Activated gamma-delta T cell treated with Interleukin-2 at 50 U/mL for 16 hours (primary cell): ENCODE data around the gene ZNF605.
A peak's percentile ranks its signal among the peaks of the same experiment; 100 is the strongest.
"Not testable (repeated sequence)": the region's sequence is repeated elsewhere in the genome, so short reads cannot be mapped to it uniquely, and the experiment has no call there.

Experiments used
- DNase-seq: peaks from one replicate; pipeline ENCODE4 v3.0.0-alpha.2; 2020

The ZNF605 gene

GRCh38 chr12:132948146-132949066 lies 7.7 kb downstream of the ZNF605 start:
- no peak for DNase-seq

- no peak for DNase-seq
Observed at GRCh38 chr12:132946246-132946820, 9.8 kb downstream of the ZNF605 start.

GRCh38 chr12:132945806-132946205 lies 10.3 kb downstream of the ZNF605 start:
- DNase-seq = no peak

GRCh38 chr12:132942611-132943010 lies 13.5 kb downstream of the ZNF605 start:
- no peak for DNase-seq

GRCh38 chr12:132941336-132941954 lies 14.7 kb downstream of the ZNF605 start:
- no peak for DNase-seq

GRCh38 chr12:132940071-132940719 lies 15.9 kb downstream of the ZNF605 start:
- no peak for DNase-seq

DNA sequence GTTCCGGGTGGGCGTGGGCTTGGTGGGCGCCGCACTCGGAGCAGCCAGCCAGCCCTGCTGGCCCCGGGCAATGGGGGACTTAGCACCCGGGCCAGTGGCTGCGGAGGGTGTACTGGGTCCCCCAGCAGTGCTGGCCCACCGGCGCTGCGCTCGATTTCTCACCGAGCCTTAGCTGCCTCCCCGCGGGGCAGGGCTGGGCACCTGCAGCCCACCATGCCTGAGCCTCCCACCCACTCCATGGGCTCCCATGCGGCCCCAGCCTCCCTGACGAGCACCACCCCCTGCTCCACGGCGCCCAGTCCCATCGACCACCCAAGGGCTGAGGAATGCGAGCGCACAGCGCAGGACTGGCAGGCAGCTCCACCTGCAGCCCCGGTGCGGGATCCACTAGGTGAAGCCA lies 17.3 kb downstream of the ZNF605 start:
- not testable (repeated sequence) for DNase-seq

- no peak for DNase-seq
Observed at GRCh38 chr12:132937476-132937875, 18.6 kb downstream of the ZNF605 start.

- not testable (repeated sequence) for DNase-seq
Observed at GRCh38 chr12:132936921-132937320, 19.2 kb downstream of the ZNF605 start.

- no peak for DNase-seq
Observed at GRCh38 chr12:132936163-132936562, 19.9 kb downstream of the ZNF605 start.

GRCh38 chr12:132926415-132926833 lies 29.7 kb downstream of the ZNF605 start:
- no peak for DNase-seq

GRCh38 chr12:132925597-132926414 lies 30.3 kb downstream of the ZNF605 start:
- no peak for DNase-seq

DNA sequence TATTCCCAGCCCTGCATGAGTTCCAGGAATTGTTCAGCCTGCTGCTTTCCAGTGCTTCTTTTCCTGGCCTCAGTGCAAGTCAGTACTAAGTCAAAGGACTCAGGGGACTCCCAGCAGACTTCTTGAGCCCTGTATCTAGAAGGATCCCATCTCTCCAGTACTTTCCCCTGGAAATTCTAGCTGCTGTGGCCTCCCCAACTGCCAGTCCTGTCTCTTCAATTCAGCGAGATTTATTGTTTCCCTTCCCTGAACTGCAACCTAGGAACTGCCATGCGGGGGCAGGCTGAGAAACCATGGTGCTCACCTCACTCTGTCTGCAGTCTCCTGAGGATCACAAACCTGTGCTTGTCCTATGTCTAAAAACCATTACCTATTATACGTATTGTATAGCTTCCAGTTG lies 31.8 kb downstream of the ZNF605 start:
- no peak for DNase-seq

- DNase-seq = no peak
Observed at GRCh38 chr12:132923356-132923909, 32.7 kb downstream of the ZNF605 start.

GRCh38 chr12:132922676-132923075 lies 33.4 kb downstream of the ZNF605 start:
- DNase-seq = no peak

GRCh38 chr12:132921685-132922084 lies 34.4 kb downstream of the ZNF605 start:
- DNase-seq = no peak

GRCh38 chr12:132918680-132919079 lies 37.4 kb downstream of the ZNF605 start:
- no peak for DNase-seq

DNA sequence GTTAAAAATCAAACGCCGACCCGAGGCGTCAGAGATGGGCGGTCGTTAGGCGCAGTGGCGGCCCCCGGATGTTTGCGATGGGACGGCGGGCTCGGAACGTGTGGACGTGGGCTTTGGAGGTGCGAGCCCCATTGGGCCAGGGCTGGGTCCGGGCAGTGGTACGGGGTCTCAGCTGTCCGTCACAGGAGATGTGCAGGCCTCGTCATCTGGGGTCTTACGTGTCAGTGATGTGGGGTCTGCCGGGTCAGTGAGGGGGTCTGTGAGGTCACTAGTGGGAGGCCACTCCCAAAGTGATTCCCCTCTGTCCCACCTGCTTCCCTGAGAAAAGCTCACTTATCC lies 47.1 kb downstream of the ZNF605 start:
- DNase-seq = no peak

- peak; percentile 96 for DNase-seq
Observed at GRCh38 chr12:132908145-132909029, 47.7 kb downstream of the ZNF605 start.

GRCh38 chr12:132907789-132908144 lies 48.3 kb downstream of the ZNF605 start:
- not testable (repeated sequence) for DNase-seq

- DNase-seq = no peak
Observed at GRCh38 chr12:132907216-132907615, 48.9 kb downstream of the ZNF605 start.
